Nephron progenitor cell (in vitro differentiated cells): ENCODE data around the gene MRM1.

Source experiments
- DNase-seq: peaks from one replicate; pipeline ENCODE4 v3.0.0; 2021
- H3K27ac Mint-ChIP-seq: 2 replicates; pipeline ENCODE4 v1.8.0; 2021; ENCODE audit warnings: mild to moderate bottlenecking, moderate library complexity, mixed read lengths
- H3K27me3 Mint-ChIP-seq: 2 replicates; pipeline ENCODE4 v1.8.0; 2021; ENCODE audit warnings: mild to moderate bottlenecking, low read depth, mixed read lengths; ENCODE audit not compliant: poor library complexity
- H3K36me3 Mint-ChIP-seq: 2 replicates; pipeline ENCODE4 v1.8.0; 2021; ENCODE audit warnings: low read depth, mixed read lengths
- H3K4me1 Mint-ChIP-seq: 2 replicates; pipeline ENCODE4 v1.8.0; 2021; ENCODE audit warnings: mixed read lengths
- H3K4me3 Mint-ChIP-seq: 2 replicates; pipeline ENCODE4 v1.8.0; 2021; ENCODE audit warnings: mild to moderate bottlenecking, moderate library complexity, mixed read lengths
- H3K9me3 Mint-ChIP-seq: 2 replicates; pipeline ENCODE4 v1.8.0; 2021; ENCODE audit warnings: mild to moderate bottlenecking, moderate library complexity, mixed read lengths
- CTCF ChIP-seq: fragments of 200-600 bp; sonication (generic); IDR thresholded peaks from 2 replicates; pipeline ENCODE4 v1.5.0; 2021; ENCODE audit warnings: antibody characterized with exemption

Gene MRM1

GRCh38 chr17:36578671-36579070, 22.7 kb upstream of the MRM1 start:
- Mint-ChIP-seq H3K27ac (no peak overlapping the region), H3K27me3 (no peaks in the 10 kb centered on the region), H3K36me3 (peaks cover 63% of the 10 kb centered on the region), H3K4me3 (no peak overlapping the region), H3K9me3 (no peaks in the 10 kb centered on the region), H3K4me1 (no peaks in the 10 kb centered on the region)
- no peak for TF ChIP-seq CTCF
- no peak for DNase-seq

GRCh38 chr17:36583787-36584186, 17.6 kb upstream of the MRM1 start:
- H3K27ac Mint-ChIP-seq, result no peak overlapping the region
- no peak for TF ChIP-seq CTCF
- H3K4me3 Mint-ChIP-seq, result no peak overlapping the region
- no peaks in the 10 kb centered on the region for H3K4me1 Mint-ChIP-seq
- no peaks in the 10 kb centered on the region for H3K27me3 Mint-ChIP-seq
- no peaks in the 10 kb centered on the region for H3K9me3 Mint-ChIP-seq
- no peak for DNase-seq
- peaks cover 54% of the 10 kb centered on the region for H3K36me3 Mint-ChIP-seq

GRCh38 chr17:36586138-36586537, 15.2 kb upstream of the MRM1 start:
- Mint-ChIP-seq H3K36me3 (peaks cover 38% of the 10 kb centered on the region), H3K4me3 (no peak overlapping the region), H3K27ac (no peak overlapping the region), H3K4me1 (peaks cover 6% of the 10 kb centered on the region), H3K27me3 (no peaks in the 10 kb centered on the region), H3K9me3 (no peaks in the 10 kb centered on the region)
- DNase-seq, result no peak
- no peak for TF ChIP-seq CTCF

- H3K36me3 Mint-ChIP-seq, result peaks cover 33% of the 10 kb centered on the region
- no peak overlapping the region for H3K27ac Mint-ChIP-seq
- H3K4me1 Mint-ChIP-seq, result peaks cover 36% of the 10 kb centered on the region
- no peaks in the 10 kb centered on the region for H3K27me3 Mint-ChIP-seq
- DNase-seq, result no peak
- no peaks in the 10 kb centered on the region for H3K9me3 Mint-ChIP-seq
- no peak for TF ChIP-seq CTCF
- no peak overlapping the region for H3K4me3 Mint-ChIP-seq
These were observed 11.3 kb upstream of the MRM1 start for GRCh38 chr17:36590082-36590481.

- Mint-ChIP-seq H3K9me3 (no peaks in the 10 kb centered on the region), H3K4me3 (peak within 1 kb of the TSS; percentile 84), H3K27ac (no peak within 1 kb of the TSS), H3K36me3 (peaks cover 26% of the 10 kb centered on the region), H3K27me3 (no peaks in the 10 kb centered on the region), H3K4me1 (peaks cover 43% of the 10 kb centered on the region)
- TF ChIP-seq CTCF, result no peak
- DNase-seq, result peak; percentile 93
These were observed 9.7 kb upstream of the MRM1 start, which contains the start of gene DHRS11 for GRCh38 chr17:36591434-36592315. Gene DHRS11, plus strand, starts transcription at chr17:36591879. Its CDS starts 131 bp downstream, at chr17:36592010.

GRCh38 chr17:36592316-36592715, 9.1 kb upstream of the MRM1 start:
- H3K27ac Mint-ChIP-seq, result no peak overlapping the region
- H3K9me3 Mint-ChIP-seq, result no peaks in the 10 kb centered on the region
- peak; percentile 40 for DNase-seq
- peaks cover 43% of the 10 kb centered on the region for H3K4me1 Mint-ChIP-seq
- TF ChIP-seq CTCF, result no peak
- no peaks in the 10 kb centered on the region for H3K27me3 Mint-ChIP-seq
- peaks cover 20% of the 10 kb centered on the region for H3K36me3 Mint-ChIP-seq
- peak overlapping the region; percentile 84 for H3K4me3 Mint-ChIP-seq
